Sigmoid colon (tissue), 4 donors: Measurements from ENCODE around the gene HNF1B.

Experiments used
- EP300 ChIP-seq, 4 donors: sonication (generic); formaldehyde crosslinking; IDR thresholded peaks; one replicate each; pipeline ENCODE4 v1.6.1; 2017; ENCODE audit warnings: antibody characterized with exemption in 4 of 4
- POLR2A ChIP-seq, 2 donors: fragments of 450-650 bp; IDR thresholded peaks; one replicate each; pipeline ENCODE4 v1.6.1; 2016; ENCODE audit warnings: antibody characterized with exemption in 2 of 2, mild to moderate bottlenecking in 2 of 2, moderate library complexity in 2 of 2
- POLR2AphosphoS5 ChIP-seq, 4 donors: sonication (generic); formaldehyde crosslinking; IDR thresholded peaks; one replicate each; pipeline ENCODE4 v1.6.1; 2017; ENCODE audit warnings: antibody characterized with exemption in 4 of 4
- TF ChIP-seq, protein P1 (sequence below), 4 experiments: fragments of 450-650 bp in 3 of 4; fragments of 200-600 bp in 1 of 4; IDR thresholded peaks; one replicate each; pipeline ENCODE4 v1.5.1; 2016 to 2019; ENCODE audit warnings: antibody characterized with exemption in 4 of 4, mild to moderate bottlenecking in 3 of 4, moderate library complexity in 2 of 4

DNA sequence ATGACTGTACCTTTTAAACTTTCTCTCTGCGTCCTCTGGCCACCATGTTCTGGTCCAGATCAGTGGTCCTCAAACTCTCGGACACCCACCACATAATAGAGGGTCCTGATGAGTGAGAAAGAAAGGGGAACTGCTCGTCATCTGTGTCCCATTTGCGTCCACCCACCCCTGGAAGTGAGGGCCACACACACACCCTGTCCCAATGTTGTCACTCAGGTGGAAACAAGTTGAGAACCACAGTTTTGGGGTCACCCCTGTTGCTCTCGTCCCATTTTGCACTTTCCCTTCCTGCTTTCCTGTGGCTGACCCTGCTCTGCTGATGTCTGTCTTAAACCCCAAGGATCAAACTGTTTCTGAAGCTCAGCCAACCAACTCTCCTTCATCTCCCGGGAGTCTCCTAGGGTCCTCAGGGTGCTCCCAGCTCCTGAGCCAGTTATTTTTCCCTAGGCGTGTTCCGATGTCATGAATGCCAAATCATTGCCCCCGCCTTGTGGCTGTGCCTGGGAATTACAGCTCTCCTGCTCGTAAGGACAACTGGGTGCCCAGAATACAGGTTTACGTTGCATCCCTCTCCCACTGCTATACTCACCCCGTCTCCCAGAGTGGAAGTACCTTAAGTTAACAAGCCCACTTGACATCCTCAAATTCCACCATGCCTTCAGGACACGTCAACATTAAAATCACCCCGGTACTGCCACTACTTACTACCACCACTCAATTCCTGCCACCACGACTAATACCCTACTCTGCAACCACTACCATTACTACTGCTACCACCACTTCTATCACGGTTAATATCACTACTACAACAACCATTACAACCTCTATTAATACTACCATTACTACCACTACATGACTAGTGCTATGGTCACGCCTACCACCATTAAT, 26.0 kb upstream of the HNF1B start:
- TF ChIP-seq, protein P1, sequence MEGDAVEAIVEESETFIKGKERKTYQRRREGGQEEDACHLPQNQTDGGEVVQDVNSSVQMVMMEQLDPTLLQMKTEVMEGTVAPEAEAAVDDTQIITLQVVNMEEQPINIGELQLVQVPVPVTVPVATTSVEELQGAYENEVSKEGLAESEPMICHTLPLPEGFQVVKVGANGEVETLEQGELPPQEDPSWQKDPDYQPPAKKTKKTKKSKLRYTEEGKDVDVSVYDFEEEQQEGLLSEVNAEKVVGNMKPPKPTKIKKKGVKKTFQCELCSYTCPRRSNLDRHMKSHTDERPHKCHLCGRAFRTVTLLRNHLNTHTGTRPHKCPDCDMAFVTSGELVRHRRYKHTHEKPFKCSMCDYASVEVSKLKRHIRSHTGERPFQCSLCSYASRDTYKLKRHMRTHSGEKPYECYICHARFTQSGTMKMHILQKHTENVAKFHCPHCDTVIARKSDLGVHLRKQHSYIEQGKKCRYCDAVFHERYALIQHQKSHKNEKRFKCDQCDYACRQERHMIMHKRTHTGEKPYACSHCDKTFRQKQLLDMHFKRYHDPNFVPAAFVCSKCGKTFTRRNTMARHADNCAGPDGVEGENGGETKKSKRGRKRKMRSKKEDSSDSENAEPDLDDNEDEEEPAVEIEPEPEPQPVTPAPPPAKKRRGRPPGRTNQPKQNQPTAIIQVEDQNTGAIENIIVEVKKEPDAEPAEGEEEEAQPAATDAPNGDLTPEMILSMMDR (IDR thresholded peaks at IDR 0.05), result peak in 2 of 4 experiments; percentile 25 to 44
- no peak for TF ChIP-seq POLR2AphosphoS5 (IDR thresholded peaks at IDR 0.05)
- no peak for TF ChIP-seq POLR2A (IDR thresholded peaks at IDR 0.05)
- no peak for TF ChIP-seq EP300 (IDR thresholded peaks at IDR 0.05)
